NT2/D1 (cell line): ENCODE results near the gene SPINK2.

Source experiments
- DNase-seq: peaks from one replicate; pipeline ENCODE4 v3.0.0-alpha.2; 2011; ENCODE audit warnings: low read depth, low spot score
- H3K27me3 ChIP-seq: 2 replicates; pipeline ENCODE4 v1.6.0; 2011; ENCODE audit warnings: mild to moderate bottlenecking; ENCODE audit not compliant: insufficient read length, insufficient read depth
- H3K36me3 ChIP-seq: 2 replicates; pipeline ENCODE4 v1.6.1; 2011; ENCODE audit warnings: mild to moderate bottlenecking, low read length, mixed read lengths; ENCODE audit not compliant: insufficient read depth, insufficient read length
- H3K4me1 ChIP-seq: 2 replicates; pipeline ENCODE4 v1.5.1; 2011; ENCODE audit not compliant: insufficient read depth, insufficient read length
- H3K4me3 ChIP-seq: 2 replicates; pipeline ENCODE4 v1.5.1; 2011; ENCODE audit warnings: low read depth; ENCODE audit not compliant: insufficient read length
- H3K9ac ChIP-seq: 2 replicates; pipeline ENCODE4 v1.6.0; 2011; ENCODE audit warnings: low read depth; ENCODE audit not compliant: insufficient read length
- H3K9me3 ChIP-seq: 2 replicates; pipeline ENCODE4 v1.5.1; 2011; ENCODE audit warnings: mild to moderate bottlenecking, low read length; ENCODE audit not compliant: insufficient read depth
- SUZ12 ChIP-seq: IDR thresholded peaks from 2 replicates; pipeline ENCODE4 v1.6.1; 2011; ENCODE audit not compliant: insufficient read length, insufficient read depth; ENCODE audit errors: extremely low read depth
- YY1 ChIP-seq: IDR thresholded peaks from 2 replicates; pipeline ENCODE4 v1.6.1; 2011; ENCODE audit not compliant: insufficient read length, insufficient read depth
- ZNF274 ChIP-seq: IDR thresholded peaks from 2 replicates; pipeline ENCODE4 v1.6.1; 2011; ENCODE audit warnings: mild to moderate bottlenecking, low read depth, low read length

SPINK2 gene

GRCh38 chr4:56818797-56819196 lies 2.7 kb downstream of the SPINK2 start:
- TF ChIP-seq SUZ12, result no peak
- TF ChIP-seq YY1, result no peak
- TF ChIP-seq ZNF274, result no peak
- H3K9ac ChIP-seq, result no peak overlapping the region
- H3K4me3 ChIP-seq, result no peak overlapping the region
- H3K36me3 ChIP-seq, result no peaks in the 10 kb centered on the region
- H3K4me1 ChIP-seq, result peaks cover 2% of the 10 kb centered on the region
- DNase-seq, result no peak
- no peaks in the 10 kb centered on the region for H3K9me3 ChIP-seq
- peaks cover 16% of the 10 kb centered on the region for H3K27me3 ChIP-seq

- Histone ChIP-seq H3K4me3 (no peak overlapping the region), H3K9me3 (no peaks in the 10 kb centered on the region), H3K36me3 (no peaks in the 10 kb centered on the region), H3K4me1 (peaks cover 2% of the 10 kb centered on the region), H3K27me3 (peaks cover 16% of the 10 kb centered on the region), H3K9ac (no peak overlapping the region)
- TF ChIP-seq SUZ12 (no peak), ZNF274 (no peak), YY1 (no peak)
- DNase-seq, result no peak
These were observed 3.5 kb downstream of the SPINK2 start for GRCh38 chr4:56817840-56818491.

- no peak for DNase-seq
- H3K36me3 ChIP-seq, result no peaks in the 10 kb centered on the region
- no peak overlapping the region for H3K9ac ChIP-seq
These were observed 14.8 kb downstream of the SPINK2 start for GRCh38 chr4:56806666-56807065.

GRCh38 chr4:56804551-56804950 lies 16.9 kb downstream of the SPINK2 start:
- TF ChIP-seq ZNF274 (no peak), YY1 (no peak), SUZ12 (no peak)
- H3K27me3 ChIP-seq, result no peaks in the 10 kb centered on the region
- no peak overlapping the region for H3K4me3 ChIP-seq
- H3K4me1 ChIP-seq, result no peaks in the 10 kb centered on the region
- no peaks in the 10 kb centered on the region for H3K36me3 ChIP-seq
- H3K9ac ChIP-seq, result no peak overlapping the region
- H3K9me3 ChIP-seq, result no peaks in the 10 kb centered on the region
- no peak for DNase-seq

More at GRCh38 chr4:56806666-56807065, 14.8 kb downstream of the SPINK2 start:
- no peaks in the 10 kb centered on the region for H3K9me3 ChIP-seq
- no peaks in the 10 kb centered on the region for H3K4me1 ChIP-seq
- TF ChIP-seq YY1 (no peak), ZNF274 (no peak), SUZ12 (no peak)
- H3K27me3 ChIP-seq, result no peaks in the 10 kb centered on the region
- H3K4me3 ChIP-seq, result no peak overlapping the region

- Histone ChIP-seq H3K9me3 (no peaks in the 10 kb centered on the region), H3K27me3 (no peaks in the 10 kb centered on the region), H3K9ac (no peak overlapping the region), H3K4me1 (no peaks in the 10 kb centered on the region), H3K36me3 (no peaks in the 10 kb centered on the region), H3K4me3 (no peak overlapping the region)
- DNase-seq, result no peak
- TF ChIP-seq YY1, result no peak
- TF ChIP-seq ZNF274, result no peak
- no peak for TF ChIP-seq SUZ12
These were observed 18.0 kb downstream of the SPINK2 start for GRCh38 chr4:56803471-56803870.

- Histone ChIP-seq H3K4me3 (peak overlapping the region; percentile 38), H3K4me1 (no peaks in the 10 kb centered on the region), H3K9me3 (no peaks in the 10 kb centered on the region), H3K9ac (peak overlapping the region; percentile 54), H3K36me3 (no peaks in the 10 kb centered on the region), H3K27me3 (no peaks in the 10 kb centered on the region)
- TF ChIP-seq YY1 (no peak), ZNF274 (no peak), SUZ12 (no peak)
- DNase-seq, result peak; percentile 60
These were observed 21.4 kb downstream of the SPINK2 start for GRCh38 chr4:56799824-56800756.

- no peaks in the 10 kb centered on the region for H3K27me3 ChIP-seq
- no peaks in the 10 kb centered on the region for H3K4me1 ChIP-seq
- DNase-seq, result no peak
- no peak overlapping the region for H3K4me3 ChIP-seq
- no peaks in the 10 kb centered on the region for H3K9me3 ChIP-seq
- H3K36me3 ChIP-seq, result no peaks in the 10 kb centered on the region
- H3K9ac ChIP-seq, result no peak overlapping the region
- TF ChIP-seq YY1, result no peak
- no peak for TF ChIP-seq SUZ12
- TF ChIP-seq ZNF274, result no peak
These were observed 22.2 kb downstream of the SPINK2 start for GRCh38 chr4:56799161-56799759.
